HG02885 (cell line): ENCODE data around the gene GPR137B.

ENCODE experiments used
- ATAC-seq: cut with Tn5 transposase; IDR thresholded peaks from one replicate; pipeline ENCODE4 v1.9.1; 2021; ENCODE audit warnings: mild to moderate bottlenecking; ENCODE audit not compliant: unreplicated experiment, poor library complexity

Gene GPR137B

GRCh38 chr1:236235116-236235515, 92.8 kb downstream of the GPR137B start:
- no peak for ATAC-seq

GRCh38 chr1:236239092-236239585, 96.8 kb downstream of the GPR137B start:
- no peak for ATAC-seq

- no peak for ATAC-seq
These were observed 98.3 kb downstream of the GPR137B start for GRCh38 chr1:236240675-236241074.

GRCh38 chr1:236242568-236242967, 100.2 kb downstream of the GPR137B start:
- ATAC-seq: no peak

GRCh38 chr1:236247286-236247685, 104.9 kb downstream of the GPR137B start:
- no peak for ATAC-seq

GRCh38 chr1:236251587-236251986, 109.2 kb downstream of the GPR137B start:
- no peak for ATAC-seq

- no peak for ATAC-seq
These were observed 110.8 kb downstream of the GPR137B start for GRCh38 chr1:236253119-236253518.

- no peak for ATAC-seq
These were observed 111.7 kb downstream of the GPR137B start for GRCh38 chr1:236253918-236254637.

- ATAC-seq: no peak
These were observed 114.9 kb downstream of the GPR137B start for GRCh38 chr1:236257216-236257615.

- no peak for ATAC-seq
These were observed 115.8 kb downstream of the GPR137B start for GRCh38 chr1:236258114-236258622.
